ENCODE results near the gene AP1S2. TPM values are rescaled to one million over a fixed set of nuclear protein-coding genes. Genes with fewer than 3 reads are reported as not detected.

AP1S2 gene
- polyA plus RNA-seq, 1 of the 3 experiments (the other 2 are of a cell fraction), result 17.7 TPM

DNA sequence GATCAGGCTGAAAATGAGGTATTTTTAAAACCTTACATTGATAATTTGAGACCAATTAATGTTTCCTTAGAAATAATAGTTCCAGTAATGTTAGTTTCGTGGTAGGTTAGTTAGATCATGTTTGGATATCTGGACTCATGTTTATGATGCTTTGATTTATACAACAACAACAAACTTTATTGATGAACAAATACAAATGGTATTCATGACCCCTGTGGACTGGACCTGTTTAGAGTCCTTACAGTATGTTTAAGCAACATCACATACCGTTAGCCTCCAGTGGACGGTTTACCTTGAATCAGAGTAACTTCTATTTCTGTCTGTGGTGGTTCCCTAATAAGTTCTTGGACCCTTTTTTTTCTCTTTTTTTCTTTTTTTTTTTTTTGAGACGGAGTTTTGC is 46.4 kb downstream of the AP1S2 start:
- no peak for TF ChIP-seq EZH2phosphoT487 (IDR thresholded peaks at IDR 0.05; ENCODE audit: borderline replicate concordance, low read depth)
- no peak for TF ChIP-seq GABPA (IDR thresholded peaks at IDR 0.05; ENCODE audit: low read depth)
- no peak for TF ChIP-seq ELF1 (IDR thresholded peaks at IDR 0.05)
- TF ChIP-seq, protein P1, sequence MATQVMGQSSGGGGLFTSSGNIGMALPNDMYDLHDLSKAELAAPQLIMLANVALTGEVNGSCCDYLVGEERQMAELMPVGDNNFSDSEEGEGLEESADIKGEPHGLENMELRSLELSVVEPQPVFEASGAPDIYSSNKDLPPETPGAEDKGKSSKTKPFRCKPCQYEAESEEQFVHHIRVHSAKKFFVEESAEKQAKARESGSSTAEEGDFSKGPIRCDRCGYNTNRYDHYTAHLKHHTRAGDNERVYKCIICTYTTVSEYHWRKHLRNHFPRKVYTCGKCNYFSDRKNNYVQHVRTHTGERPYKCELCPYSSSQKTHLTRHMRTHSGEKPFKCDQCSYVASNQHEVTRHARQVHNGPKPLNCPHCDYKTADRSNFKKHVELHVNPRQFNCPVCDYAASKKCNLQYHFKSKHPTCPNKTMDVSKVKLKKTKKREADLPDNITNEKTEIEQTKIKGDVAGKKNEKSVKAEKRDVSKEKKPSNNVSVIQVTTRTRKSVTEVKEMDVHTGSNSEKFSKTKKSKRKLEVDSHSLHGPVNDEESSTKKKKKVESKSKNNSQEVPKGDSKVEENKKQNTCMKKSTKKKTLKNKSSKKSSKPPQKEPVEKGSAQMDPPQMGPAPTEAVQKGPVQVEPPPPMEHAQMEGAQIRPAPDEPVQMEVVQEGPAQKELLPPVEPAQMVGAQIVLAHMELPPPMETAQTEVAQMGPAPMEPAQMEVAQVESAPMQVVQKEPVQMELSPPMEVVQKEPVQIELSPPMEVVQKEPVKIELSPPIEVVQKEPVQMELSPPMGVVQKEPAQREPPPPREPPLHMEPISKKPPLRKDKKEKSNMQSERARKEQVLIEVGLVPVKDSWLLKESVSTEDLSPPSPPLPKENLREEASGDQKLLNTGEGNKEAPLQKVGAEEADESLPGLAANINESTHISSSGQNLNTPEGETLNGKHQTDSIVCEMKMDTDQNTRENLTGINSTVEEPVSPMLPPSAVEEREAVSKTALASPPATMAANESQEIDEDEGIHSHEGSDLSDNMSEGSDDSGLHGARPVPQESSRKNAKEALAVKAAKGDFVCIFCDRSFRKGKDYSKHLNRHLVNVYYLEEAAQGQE (IDR thresholded peaks at IDR 0.05; ENCODE audit: low read depth, low read length), result no peak
- no peak for TF ChIP-seq NRF1 (IDR thresholded peaks at IDR 0.05; ENCODE audit: low read depth, low read length)
- TF ChIP-seq RXRA (IDR thresholded peaks at IDR 0.05; ENCODE audit: borderline replicate concordance, low read depth), result no peak
- no peak for TF ChIP-seq SMC3 (IDR thresholded peaks at IDR 0.05; ENCODE audit: low read depth, low read length)
- no peak for TF ChIP-seq CHD2 (IDR thresholded peaks at IDR 0.05; ENCODE audit: low read length, partially characterized antibody)
- TF ChIP-seq FOSL2 (IDR thresholded peaks at IDR 0.05; ENCODE audit: borderline replicate concordance, low read depth), result no peak
- TF ChIP-seq MXI1 (IDR thresholded peaks at IDR 0.05; ENCODE audit: low read depth, low read length), result no peak
- TF ChIP-seq, protein P2, sequence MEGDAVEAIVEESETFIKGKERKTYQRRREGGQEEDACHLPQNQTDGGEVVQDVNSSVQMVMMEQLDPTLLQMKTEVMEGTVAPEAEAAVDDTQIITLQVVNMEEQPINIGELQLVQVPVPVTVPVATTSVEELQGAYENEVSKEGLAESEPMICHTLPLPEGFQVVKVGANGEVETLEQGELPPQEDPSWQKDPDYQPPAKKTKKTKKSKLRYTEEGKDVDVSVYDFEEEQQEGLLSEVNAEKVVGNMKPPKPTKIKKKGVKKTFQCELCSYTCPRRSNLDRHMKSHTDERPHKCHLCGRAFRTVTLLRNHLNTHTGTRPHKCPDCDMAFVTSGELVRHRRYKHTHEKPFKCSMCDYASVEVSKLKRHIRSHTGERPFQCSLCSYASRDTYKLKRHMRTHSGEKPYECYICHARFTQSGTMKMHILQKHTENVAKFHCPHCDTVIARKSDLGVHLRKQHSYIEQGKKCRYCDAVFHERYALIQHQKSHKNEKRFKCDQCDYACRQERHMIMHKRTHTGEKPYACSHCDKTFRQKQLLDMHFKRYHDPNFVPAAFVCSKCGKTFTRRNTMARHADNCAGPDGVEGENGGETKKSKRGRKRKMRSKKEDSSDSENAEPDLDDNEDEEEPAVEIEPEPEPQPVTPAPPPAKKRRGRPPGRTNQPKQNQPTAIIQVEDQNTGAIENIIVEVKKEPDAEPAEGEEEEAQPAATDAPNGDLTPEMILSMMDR (IDR thresholded peaks at IDR 0.05), result no peak
- TF ChIP-seq NFIC (IDR thresholded peaks at IDR 0.05; ENCODE audit: borderline replicate concordance), result no peak
- TF ChIP-seq FOXJ3 (CRISPR knock-in tag; IDR thresholded peaks at IDR 0.05), result no peak
- no peak for TF ChIP-seq TCF12 (IDR thresholded peaks at IDR 0.05)
- 94% methylated on average over 4 of the region's 4 CpGs for WGBS (ENCODE audit: low lambda C conversion rate)
- Histone ChIP-seq H3K4me2 (no peak overlapping the region), H3F3A (replicated peaks; ENCODE audit: insufficient read depth) (no peaks in the 10 kb centered on the region), H3K9ac (no peak overlapping the region), H3K9me2 (no peaks in the 10 kb centered on the region), H3K4me1 (ENCODE audit: control insufficient read depth in 1 of 2, insufficient read depth in 2 of 2, low read depth in 1 of 2, low read length in 1 of 2) (no peaks in the 10 kb centered on the region), H3K79me2 (ENCODE audit: insufficient read depth) (no peaks in the 10 kb centered on the region), H2AFZ (ENCODE audit: low read depth) (no peak overlapping the region), H3K36me3 (replicated peaks in 1 of 2; ENCODE audit: control insufficient read depth in 1 of 2, insufficient read depth in 2 of 2, low read length in 1 of 2) (peaks cover 53 to 56% of the 10 kb centered on the region in 2 experiments), H3K27ac (ENCODE audit: low read depth in 2 of 2, low read length in 1 of 2) (no peak overlapping the region), H3K27me3 (ENCODE audit: insufficient read depth) (no peaks in the 10 kb centered on the region), H4K20me1 (ENCODE audit: insufficient read depth) (no peaks in the 10 kb centered on the region), H3K9me3 (no peaks in the 10 kb centered on the region), H3K4me3 (ENCODE audit: low read depth in 2 of 2, low read length in 1 of 2) (no peak overlapping the region)
- ChIA-PET CTCF (interaction anchor here (1.7 kb wide), 1 partner anchor 8 kb away, joined by 4 read pairs; no protein-coding TSS in a partner anchor), POLR2A (no interaction called here)
- DNase-seq, result no peak

All from SK-N-SH (cell line).